ENCODE results near the gene NMT2.

DNA sequence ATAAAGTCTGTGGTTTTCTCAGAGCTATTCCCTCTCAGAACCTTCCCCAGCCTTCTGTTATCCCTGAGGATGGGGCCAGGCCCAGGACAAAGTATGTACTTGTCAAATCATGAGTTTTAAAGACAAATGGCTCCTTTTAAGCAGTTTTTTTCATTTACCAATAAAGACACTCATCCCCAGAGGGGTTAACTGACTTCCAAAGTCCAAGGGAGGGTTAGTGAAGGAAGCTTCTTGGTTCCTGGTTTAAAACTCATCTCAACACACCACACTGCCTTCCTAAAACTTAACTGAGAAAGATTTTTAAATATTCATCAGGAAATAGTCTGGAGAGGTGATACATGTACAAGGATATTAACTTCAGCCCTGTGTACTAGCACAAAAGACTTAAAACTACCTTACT lies 15.9 kb downstream of the NMT2 start:
- TF ChIP-seq, protein P1, sequence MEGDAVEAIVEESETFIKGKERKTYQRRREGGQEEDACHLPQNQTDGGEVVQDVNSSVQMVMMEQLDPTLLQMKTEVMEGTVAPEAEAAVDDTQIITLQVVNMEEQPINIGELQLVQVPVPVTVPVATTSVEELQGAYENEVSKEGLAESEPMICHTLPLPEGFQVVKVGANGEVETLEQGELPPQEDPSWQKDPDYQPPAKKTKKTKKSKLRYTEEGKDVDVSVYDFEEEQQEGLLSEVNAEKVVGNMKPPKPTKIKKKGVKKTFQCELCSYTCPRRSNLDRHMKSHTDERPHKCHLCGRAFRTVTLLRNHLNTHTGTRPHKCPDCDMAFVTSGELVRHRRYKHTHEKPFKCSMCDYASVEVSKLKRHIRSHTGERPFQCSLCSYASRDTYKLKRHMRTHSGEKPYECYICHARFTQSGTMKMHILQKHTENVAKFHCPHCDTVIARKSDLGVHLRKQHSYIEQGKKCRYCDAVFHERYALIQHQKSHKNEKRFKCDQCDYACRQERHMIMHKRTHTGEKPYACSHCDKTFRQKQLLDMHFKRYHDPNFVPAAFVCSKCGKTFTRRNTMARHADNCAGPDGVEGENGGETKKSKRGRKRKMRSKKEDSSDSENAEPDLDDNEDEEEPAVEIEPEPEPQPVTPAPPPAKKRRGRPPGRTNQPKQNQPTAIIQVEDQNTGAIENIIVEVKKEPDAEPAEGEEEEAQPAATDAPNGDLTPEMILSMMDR (IDR thresholded peaks at IDR 0.05), result no peak
- TF ChIP-seq POLR2A (IDR thresholded peaks at IDR 0.05; ENCODE audit: low read length), result no peak
- TF ChIP-seq RCOR1 (IDR thresholded peaks at IDR 0.05; ENCODE audit: low read depth, low read length), result no peak
- TF ChIP-seq CBX2 (IDR thresholded peaks at IDR 0.05; ENCODE audit: borderline replicate concordance, low read depth), result no peak
- TF ChIP-seq RFX5 (IDR thresholded peaks at IDR 0.05), result no peak
- TF ChIP-seq CHD4 (IDR thresholded peaks at IDR 0.05; ENCODE audit: borderline replicate concordance), result no peak
- no peak for TF ChIP-seq BHLHE40 (IDR thresholded peaks at IDR 0.05; ENCODE audit: low read depth, low read length)
- TF ChIP-seq FOSB (CRISPR knock-in tag; IDR thresholded peaks at IDR 0.05), result no peak
- TF ChIP-seq MYC (IDR thresholded peaks at IDR 0.05; ENCODE audit: borderline replicate concordance, low read length), result no peak
- TF ChIP-seq, protein P2, sequence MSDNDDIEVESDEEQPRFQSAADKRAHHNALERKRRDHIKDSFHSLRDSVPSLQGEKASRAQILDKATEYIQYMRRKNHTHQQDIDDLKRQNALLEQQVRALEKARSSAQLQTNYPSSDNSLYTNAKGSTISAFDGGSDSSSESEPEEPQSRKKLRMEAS (IDR thresholded peaks at IDR 0.05), result no peak
